T-helper 2 cell (primary cell): ENCODE data around the gene RPE.

ENCODE experiments used
- DNase-seq, 5 experiments: peaks; one replicate each; pipeline versions ENCODE4 v3.0.0 to v3.0.0-alpha.2; 2012 to 2022
- total RNA-seq, 2 donors: gene quantifications; one replicate each; lab custom pipeline; 2026; lab: John Stamatoyannopoulos, UW

The RPE gene
- total RNA-seq, result 14.3 to 21.4 reads per million in 2 donors

- peak; percentile 93 to 97 (median 96) for DNase-seq
Measured at GRCh38 chr2:210002158-210003157, at the start of gene RPE. Gene RPE, plus strand, starts transcription at chr2:210002638. Its CDS starts 24 bp downstream, at chr2:210002662.

GRCh38 chr2:209956271-209956670 is 46.2 kb upstream of the RPE start:
- no peak for DNase-seq

GRCh38 chr2:209958016-209958415 is 44.4 kb upstream of the RPE start:
- no peak for DNase-seq

GRCh38 chr2:209960045-209960444 is 42.4 kb upstream of the RPE start:
- no peak for DNase-seq

GRCh38 chr2:209960676-209961630 is 41.5 kb upstream of the RPE start:
- peak in 2 of 5 experiments; percentile 4 to 55 for DNase-seq

GRCh38 chr2:209965723-209966122 is 36.7 kb upstream of the RPE start:
- no peak for DNase-seq

GRCh38 chr2:209969692-209970091 is 32.7 kb upstream of the RPE start:
- DNase-seq, result no peak

GRCh38 chr2:209970271-209970670 is 32.2 kb upstream of the RPE start:
- no peak for DNase-seq

- DNase-seq, result no peak
Measured at GRCh38 chr2:209970711-209971110, 31.7 kb upstream of the RPE start.

- no peak for DNase-seq
Measured at GRCh38 chr2:209973328-209973727, 29.1 kb upstream of the RPE start.

GRCh38 chr2:209974576-209974975 is 27.9 kb upstream of the RPE start:
- DNase-seq, result no peak

- no peak for DNase-seq
Measured at GRCh38 chr2:209976698-209977385, 25.6 kb upstream of the RPE start.

GRCh38 chr2:209977386-209978239 is 24.8 kb upstream of the RPE start:
- DNase-seq, result peak in 2 of 5 experiments; percentile 17 to 29

- DNase-seq, result no peak
Measured at GRCh38 chr2:209984291-209984690, 18.1 kb upstream of the RPE start.

GRCh38 chr2:209985874-209986273 is 16.6 kb upstream of the RPE start:
- no peak for DNase-seq

GRCh38 chr2:209986415-209986814 is 16.0 kb upstream of the RPE start:
- DNase-seq, result no peak

GRCh38 chr2:209988010-209988409 is 14.4 kb upstream of the RPE start:
- DNase-seq, result no peak

- DNase-seq, result no peak
Measured at GRCh38 chr2:209990838-209991237, 11.6 kb upstream of the RPE start.

GRCh38 chr2:209993968-209994367 is 8.5 kb upstream of the RPE start:
- DNase-seq, result no peak

- DNase-seq, result no peak
Measured at GRCh38 chr2:209998596-209998995, 3.8 kb upstream of the RPE start.
